Muscle of back (tissue), 11 donors: ENCODE data around the gene DDI2. TPM values are rescaled to one million over a fixed set of nuclear protein-coding genes. Genes with fewer than 3 reads are reported as not detected.
"Not testable (repeated sequence)": the region's sequence is repeated elsewhere in the genome, so short reads cannot be mapped to it uniquely, and the experiment has no call there.

Source experiments
- DNase-seq, 3 donors: peaks; one replicate each; pipeline versions ENCODE4 v3.0.0 to v3.0.0-alpha.2; 2013
- polyA plus RNA-seq, 10 donors: library from polyadenylated mRNA; unstranded; fragments of 120-200 nt; gene quantifications; one replicate each; pipeline ENCODE4 v1.2.1, GENCODE V29; 2013; ENCODE audit not compliant: insufficient read length in 10 of 10

The DDI2 gene
- polyA plus RNA-seq, 10 donors, result 12.5 to 25.8 (median 18.9) TPM

GRCh38 chr1:15676688-15677661, 59.7 kb downstream of the DDI2 start:
- no peak for DNase-seq

GRCh38 chr1:15678578-15678977, 61.3 kb downstream of the DDI2 start:
- peak in 1 of 3 donors; percentile 63 for DNase-seq

GRCh38 chr1:15680131-15680530, 62.9 kb downstream of the DDI2 start:
- no peak for DNase-seq

GRCh38 chr1:15680561-15681348, 63.5 kb downstream of the DDI2 start:
- DNase-seq, result peak in 1 of 3 donors; percentile 57

- DNase-seq, result no peak
These were observed 64.4 kb downstream of the DDI2 start for GRCh38 chr1:15681349-15682292.

GRCh38 chr1:15682936-15683341, 65.7 kb downstream of the DDI2 start:
- no peak for DNase-seq

- DNase-seq, result no peak
These were observed 66.2 kb downstream of the DDI2 start for GRCh38 chr1:15683345-15684039.

- DNase-seq, result peak; percentile 35 to 77 (median 62)
These were observed 66.8 kb downstream of the DDI2 start, which contains the start of gene PLEKHM2 for GRCh38 chr1:15684042-15684461. Gene PLEKHM2 (plus strand): TSS chr1:15684320. CDS start chr1:15684559, 239 bp downstream.

GRCh38 chr1:15684468-15685291, 67.4 kb downstream of the DDI2 start:
- DNase-seq, result peak in 2 of 3 donors; percentile 37 to 74

GRCh38 chr1:15685820-15686219, 68.6 kb downstream of the DDI2 start:
- peak in 1 of 3 donors; percentile 27 for DNase-seq

GRCh38 chr1:15687446-15687845, 70.2 kb downstream of the DDI2 start:
- no peak for DNase-seq

- DNase-seq, result no peak
These were observed 73.1 kb downstream of the DDI2 start for GRCh38 chr1:15690317-15690716.

- DNase-seq, result peak in 2 of 3 donors; percentile 49 to 67
These were observed 74.3 kb downstream of the DDI2 start for GRCh38 chr1:15691434-15692032.

GRCh38 chr1:15692121-15692682, 74.9 kb downstream of the DDI2 start:
- DNase-seq, result no peak

GRCh38 chr1:15693371-15693770, 76.1 kb downstream of the DDI2 start:
- no peak for DNase-seq

- peak in 1 of 3 donors; percentile 42 for DNase-seq
These were observed 79.8 kb downstream of the DDI2 start for GRCh38 chr1:15696956-15697521.

GRCh38 chr1:15698201-15698600, 80.9 kb downstream of the DDI2 start:
- DNase-seq, result no peak

- not testable (repeated sequence) for DNase-seq
These were observed 82.1 kb downstream of the DDI2 start for GRCh38 chr1:15699321-15699720.
